ENCODE data around the gene HS6ST1. TPM values are rescaled to one million over a fixed set of nuclear protein-coding genes. Genes with fewer than 3 reads are reported as not detected.
A peak's percentile ranks its signal among the peaks of the same experiment; 100 is the strongest.

Gene HS6ST1
- total and polyA plus RNA-seq, 2 donors (not counting 1 experiment from before 2014, with no cell fraction given) = 7.8 to 22.7 TPM

DNA sequence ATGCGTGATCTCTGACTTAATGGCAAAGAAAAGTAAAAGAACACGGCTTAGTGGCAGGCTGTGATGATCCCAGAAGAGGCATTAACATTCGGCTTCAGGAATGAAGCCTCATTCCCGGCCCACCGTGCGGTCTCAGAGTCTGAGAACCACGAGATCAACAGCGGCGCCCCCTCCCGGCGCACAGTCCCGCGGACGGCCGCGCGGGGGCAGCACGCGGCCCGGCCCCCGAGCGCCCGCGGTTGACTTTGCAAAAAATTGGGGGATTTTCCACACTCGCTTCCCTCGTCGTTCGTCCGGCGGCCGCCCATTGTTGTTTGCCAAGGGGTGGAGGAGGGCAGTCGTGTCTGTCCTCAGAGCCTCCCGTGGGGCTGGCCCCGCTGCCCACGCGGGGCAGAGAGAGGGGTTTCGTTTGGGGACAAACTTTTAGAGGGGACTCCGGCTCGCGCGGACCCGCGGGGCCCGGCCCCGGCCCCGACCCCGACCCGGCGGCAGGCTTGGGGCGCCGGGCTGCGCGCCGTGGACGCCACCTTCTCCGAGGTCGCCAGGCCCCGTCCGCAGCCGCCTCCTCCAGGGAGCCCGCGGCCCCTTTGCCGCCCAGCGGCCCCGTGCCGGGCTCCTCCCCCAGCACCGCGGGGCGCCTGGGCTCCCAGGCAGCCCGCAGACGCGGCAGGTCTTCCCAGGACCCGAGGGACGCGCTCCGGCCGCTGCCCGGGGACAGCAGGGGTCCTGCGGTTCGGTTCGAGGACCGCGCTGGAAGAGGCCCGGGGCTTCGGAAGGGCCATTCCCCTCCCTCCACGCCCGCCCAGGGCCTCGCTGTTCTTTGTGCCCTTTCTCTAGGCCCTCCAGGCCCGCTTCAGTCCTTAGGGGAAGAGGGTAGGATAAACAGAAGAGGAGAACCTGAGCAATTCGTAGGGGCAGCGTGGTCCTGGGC lies 3.4 kb upstream of the HS6ST1 start:
- peaks cover 25% of the 10 kb centered on the region for H4K20me1 ChIP-seq (ENCODE audit: control insufficient read depth, insufficient read depth, low read length, poor library complexity, severe bottlenecking)
- DNase-seq (peak; percentile 91), ATAC-seq (ENCODE audit: low read depth) (peak; percentile 52)
- ChIA-PET CTCF (interaction anchor here (2.0 kb wide), 1 partner anchor 432 kb away, joined by 5 read pairs; no protein-coding TSS in a partner anchor), POLR2A (no interaction called here)
- Mint-ChIP-seq H3K27me3 (no peaks in the 10 kb centered on the region), H3K9me3 (ENCODE audit: insufficient read depth) (no peaks in the 10 kb centered on the region), H3K27ac (peak overlapping the region; percentile 71), H3K4me1 (peaks cover 20% of the 10 kb centered on the region), H3K4me3 (peak overlapping the region; percentile 78)
- 1% methylated on average over 76 of the region's 91 CpGs for WGBS (ENCODE audit: insufficient coverage)
- peak overlapping the region; percentile 62 for H3K9ac ChIP-seq (ENCODE audit: low read length)
- H2AFZ ChIP-seq (ENCODE audit: insufficient read depth, low read depth, low read length, poor library complexity, severe bottlenecking) = peak overlapping the region; percentile 78
- peak overlapping the region; percentile 31 to 67 (median 52) for H3K4me3 ChIP-seq (ENCODE audit: control extremely low read depth in 1 of 5, extremely low read depth in 1 of 5, insufficient read depth in 1 of 5, low read depth in 2 of 5, low read length in 4 of 5)
- H3K79me2 ChIP-seq (ENCODE audit: control insufficient read depth, insufficient read depth, low read length) = peaks cover 8% of the 10 kb centered on the region
- no peaks in the 10 kb centered on the region for H3K9me3 ChIP-seq (ENCODE audit: control extremely low read depth in 1 of 3, control insufficient read depth in 2 of 3, insufficient read depth in 1 of 3, low read length in 2 of 3)
- H3K27me3 ChIP-seq (replicated peaks in 1 of 4; ENCODE audit: control extremely low read depth in 1 of 4, control insufficient read depth in 3 of 4, insufficient read depth in 4 of 4, low read length in 3 of 4) = peaks cover 0 to 10% (median 0%) of the 10 kb centered on the region in 4 experiments
- H3K27ac ChIP-seq (ENCODE audit: low read length in 2 of 2) = no peak overlapping the region
- intact Hi-C loops (cut with micrococcal nuclease) = loop anchor here (2.0 to 5.0 kb wide), 3 partner anchors 210 to 1527 kb away; no protein-coding TSS in a partner anchor
- H3K36me3 ChIP-seq (replicated peaks in 1 of 2; ENCODE audit: control extremely low read depth in 1 of 2, control insufficient read depth in 1 of 2, extremely low read depth in 1 of 2, insufficient read depth in 2 of 2, low read length in 1 of 2) = no peaks in the 10 kb centered on the region
- H3K4me2 ChIP-seq (replicated peaks; ENCODE audit: low read depth, low read length, poor library complexity, severe bottlenecking) = peak overlapping the region; percentile 93
- TF ChIP-seq, protein P1, sequence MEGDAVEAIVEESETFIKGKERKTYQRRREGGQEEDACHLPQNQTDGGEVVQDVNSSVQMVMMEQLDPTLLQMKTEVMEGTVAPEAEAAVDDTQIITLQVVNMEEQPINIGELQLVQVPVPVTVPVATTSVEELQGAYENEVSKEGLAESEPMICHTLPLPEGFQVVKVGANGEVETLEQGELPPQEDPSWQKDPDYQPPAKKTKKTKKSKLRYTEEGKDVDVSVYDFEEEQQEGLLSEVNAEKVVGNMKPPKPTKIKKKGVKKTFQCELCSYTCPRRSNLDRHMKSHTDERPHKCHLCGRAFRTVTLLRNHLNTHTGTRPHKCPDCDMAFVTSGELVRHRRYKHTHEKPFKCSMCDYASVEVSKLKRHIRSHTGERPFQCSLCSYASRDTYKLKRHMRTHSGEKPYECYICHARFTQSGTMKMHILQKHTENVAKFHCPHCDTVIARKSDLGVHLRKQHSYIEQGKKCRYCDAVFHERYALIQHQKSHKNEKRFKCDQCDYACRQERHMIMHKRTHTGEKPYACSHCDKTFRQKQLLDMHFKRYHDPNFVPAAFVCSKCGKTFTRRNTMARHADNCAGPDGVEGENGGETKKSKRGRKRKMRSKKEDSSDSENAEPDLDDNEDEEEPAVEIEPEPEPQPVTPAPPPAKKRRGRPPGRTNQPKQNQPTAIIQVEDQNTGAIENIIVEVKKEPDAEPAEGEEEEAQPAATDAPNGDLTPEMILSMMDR (IDR thresholded peaks at IDR 0.05) = peak; percentile 96
- no peak for TF ChIP-seq EZH2 (IDR thresholded peaks at IDR 0.05; ENCODE audit: borderline replicate concordance, insufficient read depth, low read depth, low read length, poor library complexity, severe bottlenecking)
- peaks cover 15 to 21% of the 10 kb centered on the region in 2 donors for H3K4me1 ChIP-seq (ENCODE audit: control insufficient read depth in 2 of 2, insufficient read depth in 2 of 2, low read length in 2 of 2)

All from B cell (primary cell).